Activated T-cell treated with anti-CD3 and anti-CD28 coated beads, Interleukin-2, amount 50 U/mL, for 4 hours (primary cell): Measurements from ENCODE around the gene CTXN3. TPM values are rescaled to one million over a fixed set of nuclear protein-coding genes. Genes with fewer than 3 reads are reported as not detected.

Experiments used
- ATAC-seq, 2 donors: fragments of 200-7000 bp; cut with Tn5 transposase; one replicate each; pipeline ENCODE4 v1.10.0; 2021
- DNase-seq: peaks from one replicate; pipeline ENCODE4 v3.0.0-alpha.2; 2020
- H3K27me3 Mint-ChIP-seq: one replicate; pipeline ENCODE4 v1.8.0; 2021; ENCODE audit warnings: low read depth, mixed read lengths
- H3K36me3 Mint-ChIP-seq: one replicate; pipeline ENCODE4 v1.8.0; 2022; ENCODE audit warnings: mixed read lengths; ENCODE audit not compliant: insufficient read depth
- H3K4me1 Mint-ChIP-seq: one replicate; pipeline ENCODE4 v1.8.0; 2021; ENCODE audit warnings: low read depth, mixed read lengths
- H3K4me3 Mint-ChIP-seq: one replicate; pipeline ENCODE4 v1.8.0; 2021; ENCODE audit warnings: mild to moderate bottlenecking, moderate library complexity, mixed read lengths
- H3K9me3 Mint-ChIP-seq: one replicate; pipeline ENCODE4 v1.8.0; 2021; ENCODE audit warnings: mixed read lengths
- total RNA-seq, 3 donors: library from RNA; stranded (reverse); gene quantifications; one replicate each; pipeline ENCODE4 v1.2.1, GENCODE V29; 2021

CTXN3 gene
- total RNA-seq, 3 donors from 2014 or later: not detected

GRCh38 chr5:127699416-127699815, 50.5 kb downstream of the CTXN3 start:
- H3K27me3 Mint-ChIP-seq: peaks cover 4% of the 10 kb centered on the region
- DNase-seq (no peak), ATAC-seq (no peak)
- no peak overlapping the region for H3K4me3 Mint-ChIP-seq
- no peaks in the 10 kb centered on the region for H3K36me3 Mint-ChIP-seq
- no peaks in the 10 kb centered on the region for H3K9me3 Mint-ChIP-seq
- no peaks in the 10 kb centered on the region for H3K4me1 Mint-ChIP-seq

DNA sequence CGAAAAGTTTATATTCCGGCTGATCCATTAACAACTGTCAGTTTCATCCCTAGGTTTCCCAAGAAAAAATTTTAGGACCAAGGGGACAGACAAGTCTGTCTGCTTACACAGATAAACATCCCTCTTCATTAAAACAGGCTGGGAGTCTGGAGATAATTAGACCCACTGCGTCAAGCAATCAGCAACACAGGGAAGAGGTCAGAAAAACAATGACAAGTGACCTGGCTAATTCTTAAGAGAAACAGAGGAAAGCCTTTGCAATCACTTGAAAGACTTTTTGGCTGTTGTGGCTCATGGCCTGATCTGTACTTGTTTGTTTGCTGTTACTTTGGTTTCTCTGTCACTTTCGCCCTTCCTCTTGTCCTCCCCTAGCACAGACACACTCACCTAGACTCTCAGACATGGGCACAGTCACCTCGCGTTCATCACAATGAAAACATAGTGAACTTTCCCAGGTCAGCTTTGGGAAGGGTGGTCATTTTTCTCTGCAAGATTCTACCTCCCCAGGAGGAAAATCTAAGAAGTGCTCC, 51.4 kb downstream of the CTXN3 start:
- no peaks in the 10 kb centered on the region for H3K4me1 Mint-ChIP-seq
- ATAC-seq: no peak
- no peak for DNase-seq
- no peaks in the 10 kb centered on the region for H3K36me3 Mint-ChIP-seq
- no peak overlapping the region for H3K4me3 Mint-ChIP-seq
- no peaks in the 10 kb centered on the region for H3K9me3 Mint-ChIP-seq
- peaks cover 5% of the 10 kb centered on the region for H3K27me3 Mint-ChIP-seq

DNA sequence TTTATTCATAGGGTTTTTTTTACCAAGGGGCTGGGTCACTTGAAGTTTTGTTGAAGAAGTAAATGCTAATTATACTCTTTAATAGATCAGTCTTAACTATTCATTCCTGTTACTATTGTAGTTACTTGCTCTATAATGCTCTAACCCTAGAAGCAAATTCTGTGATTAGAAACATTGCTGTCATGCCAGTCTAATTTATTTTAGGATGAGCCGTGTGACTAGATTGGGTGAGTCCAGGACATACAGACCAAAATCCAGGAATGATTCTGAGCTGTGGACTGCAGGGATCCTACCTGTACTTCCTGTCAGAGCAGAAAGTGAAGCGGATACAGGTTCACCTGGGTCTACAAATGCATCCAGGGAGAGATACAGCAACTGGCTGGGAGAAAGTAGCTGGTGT, 53.6 kb downstream of the CTXN3 start:
- H3K27me3 Mint-ChIP-seq: peaks cover 4% of the 10 kb centered on the region
- no peaks in the 10 kb centered on the region for H3K9me3 Mint-ChIP-seq
- H3K4me3 Mint-ChIP-seq: no peak overlapping the region
- no peaks in the 10 kb centered on the region for H3K4me1 Mint-ChIP-seq
- ATAC-seq (no peak), DNase-seq (no peak)
- no peaks in the 10 kb centered on the region for H3K36me3 Mint-ChIP-seq

DNA sequence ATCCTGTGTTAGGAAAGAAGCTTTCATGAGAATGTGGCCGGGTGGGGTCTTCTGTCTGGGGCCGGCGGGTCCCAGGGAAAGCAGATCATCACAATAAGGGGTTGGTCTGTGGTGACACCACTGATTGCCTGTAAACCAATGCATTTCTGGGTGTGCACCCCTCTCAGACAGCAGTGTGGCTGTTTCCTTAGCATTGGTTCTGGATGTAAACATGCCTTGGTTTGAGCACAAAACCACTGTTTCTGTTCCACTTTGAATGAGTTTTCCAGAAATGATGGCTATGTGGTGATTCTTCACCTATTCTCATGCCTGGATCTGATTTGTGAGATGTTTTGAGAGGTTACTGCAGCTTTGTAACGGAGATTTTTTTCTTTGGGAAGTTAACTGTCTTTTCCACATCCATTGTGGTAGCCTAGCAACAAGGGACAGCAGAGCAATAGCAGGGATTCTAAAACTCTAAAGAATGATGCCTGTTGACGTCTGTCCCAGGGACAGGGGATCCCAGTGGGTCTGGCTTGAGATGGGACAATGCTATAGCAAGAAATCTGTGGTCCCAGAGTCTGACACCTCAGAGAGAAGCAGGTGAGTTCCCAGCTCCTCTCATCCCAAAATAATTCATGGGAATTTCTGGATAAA, 54.2 kb downstream of the CTXN3 start, which contains the start of gene CCDC192:
TSS of gene CCDC192 (plus strand) at position 466 of the 636 bp plus-strand sequence. CDS start at position 521, 55 bp downstream.
- no peak within 1 kb of the TSS for H3K4me3 Mint-ChIP-seq
- no peaks in the 10 kb centered on the region for H3K4me1 Mint-ChIP-seq
- no peak for DNase-seq
- peaks cover 4% of the 10 kb centered on the region for H3K27me3 Mint-ChIP-seq
- no peaks in the 10 kb centered on the region for H3K9me3 Mint-ChIP-seq
- ATAC-seq: no peak
- H3K36me3 Mint-ChIP-seq: no peaks in the 10 kb centered on the region

- Mint-ChIP-seq H3K27me3 (peaks cover 4% of the 10 kb centered on the region), H3K36me3 (no peaks in the 10 kb centered on the region), H3K4me3 (no peak overlapping the region), H3K9me3 (no peaks in the 10 kb centered on the region), H3K4me1 (no peaks in the 10 kb centered on the region)
- no peak for DNase-seq
- ATAC-seq: no peak
Measured at GRCh38 chr5:127705120-127705892, 56.4 kb downstream of the CTXN3 start.

GRCh38 chr5:127706691-127707090, 57.8 kb downstream of the CTXN3 start:
- H3K9me3 Mint-ChIP-seq: no peaks in the 10 kb centered on the region
- H3K4me1 Mint-ChIP-seq: no peaks in the 10 kb centered on the region
- ATAC-seq: no peak
- peaks cover 4% of the 10 kb centered on the region for H3K27me3 Mint-ChIP-seq
- no peak for DNase-seq
- H3K36me3 Mint-ChIP-seq: no peaks in the 10 kb centered on the region
- no peak overlapping the region for H3K4me3 Mint-ChIP-seq

DNA sequence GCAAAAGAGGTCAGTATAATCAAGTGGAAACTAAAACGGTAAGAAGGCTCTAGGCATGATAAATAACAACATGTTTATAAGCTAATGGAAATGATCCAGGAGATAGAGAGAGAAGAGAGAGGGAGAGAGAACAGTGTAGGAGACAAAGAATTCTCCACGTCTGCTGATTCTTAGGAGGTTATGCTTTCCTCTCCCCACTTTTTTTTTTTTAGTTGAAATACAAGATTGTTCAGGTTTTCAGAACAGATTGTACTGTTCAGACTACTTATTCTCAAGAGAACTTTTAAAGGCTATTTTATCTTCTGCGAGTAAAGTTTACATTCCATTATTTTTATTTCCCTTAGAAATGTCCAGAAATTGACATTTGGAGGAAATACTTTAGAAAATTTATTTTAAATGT, 58.3 kb downstream of the CTXN3 start:
- Mint-ChIP-seq H3K4me3 (no peak overlapping the region), H3K4me1 (no peaks in the 10 kb centered on the region), H3K36me3 (no peaks in the 10 kb centered on the region), H3K9me3 (no peaks in the 10 kb centered on the region), H3K27me3 (peaks cover 5% of the 10 kb centered on the region)
- ATAC-seq: no peak
- DNase-seq: no peak

Other genes with a start within 250 kb of the CTXN3 start
- gene PRRC1, start 131.4 kb upstream of the CTXN3 start, total RNA-seq: 10 to 100 TPM; 39.7 to 45.1 (median 43.5) TPM
- gene CCDC192, start 54.3 kb downstream of the CTXN3 start, total RNA-seq: not detected